SK-N-SH treated with all-trans-retinoic acid at 6 μM for 48 hours (cell line): Measurements from ENCODE around the gene YIPF4.

ENCODE experiments used
- GLIS3 ChIP-seq: fragments of 250-450 bp; sonication (Bioruptor Pico); IDR thresholded peaks from 2 replicates; pipeline ENCODE4 v1.5.0; 2020; ENCODE audit warnings: mild to moderate bottlenecking, moderate library complexity
- ZFP3 ChIP-seq: fragments of 250-450 bp; sonication (Bioruptor Pico); IDR thresholded peaks from 2 replicates; pipeline ENCODE4 v1.5.0; 2020; ENCODE audit warnings: mild to moderate bottlenecking, moderate library complexity

DNA sequence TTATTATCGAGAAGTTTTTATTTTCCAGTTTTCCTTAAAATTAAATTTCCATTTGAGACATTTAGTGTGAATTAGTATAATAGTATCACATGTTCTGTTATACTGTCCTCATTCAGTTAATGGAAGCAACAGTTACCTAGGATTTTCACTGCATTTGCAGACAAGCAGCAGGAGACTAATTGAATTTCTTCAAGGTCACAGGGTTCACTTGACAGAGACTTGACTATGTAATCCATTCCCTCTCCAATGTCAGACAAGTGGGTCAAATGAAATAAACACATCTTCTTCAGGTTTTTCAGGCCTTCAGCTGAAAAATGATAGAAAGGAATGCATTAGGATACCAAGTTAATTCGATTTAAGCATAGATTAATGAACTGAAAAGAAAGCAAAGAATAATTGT, 39.7 kb upstream of the YIPF4 start:
- no peak for TF ChIP-seq ZFP3
- TF ChIP-seq GLIS3 (CRISPR knock-in tag), result no peak
